HFFc6 (cell line): ENCODE data around the gene AP3D1. TPM values are rescaled to one million over a fixed set of nuclear protein-coding genes. Genes with fewer than 3 reads are reported as not detected.
"Not testable (repeated sequence)": the region's sequence is repeated elsewhere in the genome, so short reads cannot be mapped to it uniquely, and the experiment has no call there.

Experiments
- DNase-seq: peaks from one replicate; pipeline ENCODE4 v3.0.0-alpha.2; 2018
- H3K27ac Mint-ChIP-seq: 2 replicates; pipeline ENCODE4 v1.8.0; 2020; ENCODE audit warnings: mild to moderate bottlenecking, mixed read lengths
- H3K27me3 Mint-ChIP-seq: 2 replicates; pipeline ENCODE4 v1.8.0; 2021; ENCODE audit warnings: mild to moderate bottlenecking, moderate library complexity, mixed read lengths; ENCODE audit not compliant: insufficient read depth
- H3K36me3 Mint-ChIP-seq: 2 replicates; pipeline ENCODE4 v1.8.0; 2021; ENCODE audit warnings: low read depth, mixed read lengths
- H3K4me1 Mint-ChIP-seq: 2 replicates; pipeline ENCODE4 v1.8.0; 2020; ENCODE audit warnings: low read depth, mixed read lengths
- H3K4me3 Mint-ChIP-seq: 2 replicates; pipeline ENCODE4 v1.8.0; 2020; ENCODE audit warnings: mild to moderate bottlenecking, moderate library complexity, mixed read lengths
- H3K9me3 Mint-ChIP-seq: 2 replicates; pipeline ENCODE4 v1.8.0; 2020; ENCODE audit warnings: mild to moderate bottlenecking, mixed read lengths
- long read RNA-seq: library from polyadenylated mRNA; unstranded; transcript quantifications from one replicate; pipeline ENCODE4 v2.0.0, GENCODE V29; 2019
- total RNA-seq, 6 experiments: library from RNA; stranded (reverse); fragmentation: NEBNext Ultra II Directional; extraction: Animal tissue kit (Norgen Biotek cat#: 25700); gene quantifications; 2 replicates in 1 of 6; 3 replicates in 5 of 6; pipeline ENCODE4 v1.2.3, GENCODE V29; 2021
- TF ChIP-seq, protein P1 (sequence below): fragments of 200-600 bp; sonication (generic); IDR thresholded peaks from 2 replicates; pipeline ENCODE4 v1.5.0; 2021; ENCODE audit warnings: antibody characterized with exemption, mild to moderate bottlenecking

The AP3D1 gene
- 100 to 1,000 TPM; 139 to 169 (median 151) TPM for total RNA-seq
- long read RNA-seq, partial matches to known transcripts, result 45 of 70 reads
- long read RNA-seq, other reads (novel, unspliced or antisense), result 20 of 70 reads

DNA sequence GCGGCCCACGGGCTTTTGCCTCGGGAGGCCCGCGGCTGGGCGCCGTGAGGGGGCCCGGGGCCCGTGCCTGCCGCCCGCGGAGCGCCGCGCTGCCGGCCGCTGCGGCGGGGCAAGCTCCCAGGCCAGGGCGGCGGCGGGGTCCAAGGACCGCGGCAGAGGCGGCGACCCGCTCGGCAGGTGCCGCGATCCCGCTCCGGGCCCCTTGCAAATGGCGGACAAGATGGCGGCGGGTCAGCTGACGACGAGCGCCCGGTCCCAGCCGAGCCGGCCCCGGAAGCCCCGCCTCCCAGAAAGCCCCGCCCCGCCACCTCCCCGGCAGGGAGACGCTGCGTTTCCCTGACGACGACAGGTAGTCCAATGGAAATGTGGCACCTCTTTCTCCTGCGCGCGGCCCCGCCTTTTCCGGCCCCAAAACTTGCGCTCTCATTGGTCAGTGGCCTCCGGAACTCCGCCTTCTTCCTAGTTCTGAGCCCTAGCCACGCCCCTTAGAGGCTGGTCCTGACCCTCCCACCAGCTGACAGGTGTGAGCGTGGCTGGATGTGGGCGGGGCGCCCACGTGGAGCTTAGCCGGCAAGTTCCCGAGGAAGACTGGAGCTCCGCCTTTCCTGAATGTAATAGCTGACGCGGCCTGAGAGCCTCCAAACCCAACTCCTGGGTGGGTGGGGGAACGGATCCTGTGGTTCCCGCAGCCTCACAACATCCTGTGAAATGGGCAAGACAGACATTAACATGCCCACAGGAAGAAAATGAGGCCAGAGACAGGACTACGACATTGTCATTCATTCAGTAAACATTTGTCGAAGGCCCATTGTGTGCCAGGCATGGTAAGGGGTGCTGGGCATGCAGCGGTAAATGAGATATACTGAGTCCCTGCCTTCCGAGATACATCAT lies at the start of gene AP3D1:
Gene AP3D1 (minus strand): TSS at position 228 of the 891 bp plus-strand sequence. CDS start 232 bp downstream, outside the sequence.
- Mint-ChIP-seq H3K9me3 (no peaks in the 10 kb centered on the region), H3K27ac (peak within 1 kb of the TSS; percentile 89), H3K36me3 (peaks cover 12% of the 10 kb centered on the region), H3K4me1 (peaks cover 48% of the 10 kb centered on the region), H3K4me3 (peak within 1 kb of the TSS; percentile 95), H3K27me3 (peaks cover 2% of the 10 kb centered on the region; the same call in 1 of the 2 replicates)
- DNase-seq, result peak; percentile 100
- TF ChIP-seq, protein P1, sequence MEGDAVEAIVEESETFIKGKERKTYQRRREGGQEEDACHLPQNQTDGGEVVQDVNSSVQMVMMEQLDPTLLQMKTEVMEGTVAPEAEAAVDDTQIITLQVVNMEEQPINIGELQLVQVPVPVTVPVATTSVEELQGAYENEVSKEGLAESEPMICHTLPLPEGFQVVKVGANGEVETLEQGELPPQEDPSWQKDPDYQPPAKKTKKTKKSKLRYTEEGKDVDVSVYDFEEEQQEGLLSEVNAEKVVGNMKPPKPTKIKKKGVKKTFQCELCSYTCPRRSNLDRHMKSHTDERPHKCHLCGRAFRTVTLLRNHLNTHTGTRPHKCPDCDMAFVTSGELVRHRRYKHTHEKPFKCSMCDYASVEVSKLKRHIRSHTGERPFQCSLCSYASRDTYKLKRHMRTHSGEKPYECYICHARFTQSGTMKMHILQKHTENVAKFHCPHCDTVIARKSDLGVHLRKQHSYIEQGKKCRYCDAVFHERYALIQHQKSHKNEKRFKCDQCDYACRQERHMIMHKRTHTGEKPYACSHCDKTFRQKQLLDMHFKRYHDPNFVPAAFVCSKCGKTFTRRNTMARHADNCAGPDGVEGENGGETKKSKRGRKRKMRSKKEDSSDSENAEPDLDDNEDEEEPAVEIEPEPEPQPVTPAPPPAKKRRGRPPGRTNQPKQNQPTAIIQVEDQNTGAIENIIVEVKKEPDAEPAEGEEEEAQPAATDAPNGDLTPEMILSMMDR, result no peak

DNA sequence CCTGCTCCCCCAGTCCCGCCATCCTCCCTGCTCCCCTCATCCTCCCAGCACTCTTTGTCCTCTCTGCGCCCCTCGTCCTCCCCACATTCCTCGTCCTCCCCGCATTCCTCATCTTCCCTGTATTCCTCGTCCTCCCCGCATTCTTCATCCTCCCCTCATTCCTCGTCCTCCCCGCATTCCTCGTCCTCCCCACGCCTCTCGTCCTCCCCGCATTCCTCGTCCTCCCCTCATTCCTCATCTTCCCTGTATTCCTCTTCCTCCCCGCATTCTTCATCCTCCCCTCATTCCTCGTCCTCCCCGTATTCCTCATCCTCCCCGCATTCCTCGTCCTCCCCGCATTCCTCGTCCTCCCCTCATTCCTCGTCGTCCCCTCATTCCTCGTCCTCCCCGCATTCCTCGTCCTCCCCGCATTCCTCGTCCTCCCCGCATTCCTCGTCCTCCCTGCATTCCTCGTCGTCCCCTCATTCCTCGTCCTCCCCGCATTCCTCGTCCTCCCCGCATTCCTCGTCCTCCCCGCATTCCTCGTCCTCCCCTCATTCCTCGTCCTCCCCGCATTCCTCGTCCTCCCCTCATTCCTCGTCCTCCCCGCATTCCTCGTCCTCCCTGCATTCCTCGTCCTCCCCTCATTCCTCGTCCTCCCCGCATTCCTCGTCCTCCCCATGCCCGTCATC lies 49.4 kb upstream of the AP3D1 start:
- DNase-seq, H3K9me3 Mint-ChIP-seq, H3K27ac Mint-ChIP-seq, H3K4me3 Mint-ChIP-seq: not testable (repeated sequence)
- Mint-ChIP-seq H3K36me3 (peaks cover 22% of the 10 kb centered on the region), H3K4me1 (peaks cover 14% of the 10 kb centered on the region), H3K27me3 (peaks cover 12% of the 10 kb centered on the region)

DNA sequence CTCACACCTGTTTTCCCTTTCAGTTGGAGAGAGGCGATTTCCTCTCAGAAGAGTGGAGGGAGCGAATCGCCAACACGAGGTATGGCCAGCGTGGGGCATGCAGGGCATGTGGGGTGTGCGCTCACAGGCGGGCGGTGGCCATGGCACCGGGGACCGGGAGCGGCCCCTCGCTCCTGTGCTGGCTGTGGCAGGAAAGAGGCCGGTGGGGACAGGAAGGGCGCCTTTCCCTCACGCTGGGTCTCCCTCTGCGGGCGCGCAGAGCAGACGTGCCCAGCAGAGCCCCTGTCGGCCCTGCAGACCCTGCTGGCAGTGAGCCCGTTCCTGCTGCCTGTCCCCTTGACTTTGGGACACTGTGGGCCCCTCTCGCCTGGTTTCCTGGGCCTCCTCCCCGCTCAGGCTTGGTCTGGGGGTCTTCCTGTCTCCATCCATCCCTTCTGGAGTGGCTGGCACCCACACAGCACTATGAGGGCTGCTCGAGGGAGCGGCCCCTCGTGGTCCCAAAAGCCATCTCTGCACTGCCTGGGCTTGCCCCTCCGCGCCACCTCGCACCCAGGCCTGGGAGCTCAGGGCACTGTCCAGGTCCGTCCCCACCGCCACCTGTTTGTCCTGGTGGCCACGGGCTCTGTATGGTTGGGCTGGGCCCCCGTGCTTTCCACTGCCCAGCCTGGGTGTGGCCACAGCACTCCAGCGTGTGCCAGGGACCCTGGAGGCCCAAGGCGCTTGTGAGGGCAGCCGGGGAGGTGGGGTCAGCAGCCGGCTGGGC lies 48.7 kb upstream of the AP3D1 start:
- Mint-ChIP-seq H3K36me3 (peaks cover 17% of the 10 kb centered on the region), H3K27me3 (peaks cover 12% of the 10 kb centered on the region), H3K27ac (no peak overlapping the region), H3K9me3 (no peaks in the 10 kb centered on the region), H3K4me3 (no peak overlapping the region), H3K4me1 (peaks cover 7% of the 10 kb centered on the region)
- no peak for DNase-seq
- TF ChIP-seq, protein P1, result no peak

DNA sequence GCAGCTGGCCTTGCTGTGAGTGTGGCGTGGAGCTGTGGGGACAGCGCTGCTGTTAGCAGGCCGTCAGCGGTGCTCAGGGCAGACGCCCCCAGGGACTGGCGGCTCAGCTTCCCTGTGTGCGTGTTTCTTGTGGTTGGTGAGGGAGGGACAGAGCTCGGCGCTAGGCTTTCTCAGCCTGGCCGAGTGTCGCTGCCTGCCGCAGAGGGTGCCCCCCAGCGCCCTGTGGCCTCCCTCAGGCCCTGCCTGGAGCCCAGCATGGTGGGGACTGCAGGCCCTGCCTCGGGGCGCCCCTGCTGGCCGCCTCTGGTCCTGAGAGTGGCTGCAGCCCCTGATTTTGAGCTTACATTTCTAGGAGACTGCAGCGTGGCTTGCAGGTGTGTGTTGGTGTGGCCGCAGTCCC lies 47.8 kb upstream of the AP3D1 start:
- no peaks in the 10 kb centered on the region for H3K9me3 Mint-ChIP-seq
- H3K27ac Mint-ChIP-seq, result no peak overlapping the region
- H3K4me3 Mint-ChIP-seq, result no peak overlapping the region
- peaks cover 17% of the 10 kb centered on the region for H3K36me3 Mint-ChIP-seq
- TF ChIP-seq, protein P1, result peak; percentile 54
- no peak for DNase-seq
- peaks cover 12% of the 10 kb centered on the region for H3K27me3 Mint-ChIP-seq
- peaks cover 1% of the 10 kb centered on the region; the same call in 1 of the 2 replicates for H3K4me1 Mint-ChIP-seq

DNA sequence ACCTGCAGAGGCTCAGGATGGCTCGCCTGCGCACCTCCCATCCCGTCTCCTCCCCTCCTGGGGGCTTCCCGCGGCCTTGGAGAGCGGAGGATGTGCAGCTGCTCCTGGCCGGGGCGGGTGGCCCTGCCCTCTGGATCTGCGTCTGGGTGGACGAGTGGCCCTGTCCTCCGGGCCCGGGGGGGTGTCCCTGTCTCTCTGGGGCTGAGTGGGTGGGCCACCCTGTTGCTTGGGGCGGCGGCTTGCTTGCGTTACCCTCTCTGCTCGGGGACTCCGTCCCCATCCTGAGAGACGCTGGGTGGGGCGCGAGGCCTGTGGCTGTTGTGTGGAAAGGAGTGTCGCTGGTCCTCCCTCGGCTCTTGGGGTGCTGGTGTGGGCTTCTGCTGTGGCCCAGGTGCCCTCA lies 47.0 kb upstream of the AP3D1 start:
- no peak overlapping the region for H3K4me3 Mint-ChIP-seq
- TF ChIP-seq, protein P1, result no peak
- H3K9me3 Mint-ChIP-seq, result no peaks in the 10 kb centered on the region
- peaks cover 14% of the 10 kb centered on the region for H3K27me3 Mint-ChIP-seq
- H3K27ac Mint-ChIP-seq, result peak overlapping the region; percentile 33; the same call in 1 of the 2 replicates
- no peaks in the 10 kb centered on the region for H3K4me1 Mint-ChIP-seq
- no peak for DNase-seq
- peaks cover 21% of the 10 kb centered on the region for H3K36me3 Mint-ChIP-seq
